Large intestine (tissue), 3 donors: ENCODE data around the gene MAD1L1. TPM values are rescaled to one million over a fixed set of nuclear protein-coding genes. Genes with fewer than 3 reads are reported as not detected.
A peak's percentile ranks its signal among the peaks of the same experiment; 100 is the strongest.

Source experiments
- DNase-seq, 2 donors: peaks; one replicate each; pipeline versions ENCODE4 v3.0.0 to v3.0.0-alpha.2; 2013
- H3K27ac ChIP-seq: one replicate; pipeline ENCODE4 v1.5.1; 2013; ENCODE audit warnings: low read length
- H3K27me3 ChIP-seq: 2 replicates; pipeline ENCODE4 v1.6.1; 2013; ENCODE audit warnings: low read length; ENCODE audit not compliant: control insufficient read depth, insufficient read depth
- H3K36me3 ChIP-seq: 2 replicates; pipeline ENCODE4 v1.6.1; 2013; ENCODE audit warnings: low read length; ENCODE audit not compliant: control insufficient read depth, insufficient read depth
- H3K4me1 ChIP-seq: one replicate; pipeline ENCODE4 v1.6.1; 2013; ENCODE audit warnings: low read length; ENCODE audit not compliant: control insufficient read depth, insufficient read depth
- H3K4me3 ChIP-seq: one replicate; pipeline ENCODE4 v1.5.1; 2013; ENCODE audit warnings: low read length
- H3K9me3 ChIP-seq: one replicate; pipeline ENCODE4 v1.6.1; 2013; ENCODE audit warnings: mild to moderate bottlenecking, low read depth, low read length, moderate library complexity; ENCODE audit not compliant: control insufficient read depth
- WGBS: methylation state at CpG from one replicate; pipeline ENCODE4 v1.1.5; 2013; ENCODE audit warnings: low lambda C conversion rate; ENCODE audit not compliant: insufficient coverage; 5-methylcytosine and 5-hydroxymethylcytosine counted together
- polyA plus RNA-seq: library from polyadenylated mRNA; unstranded; fragments of 120-200 nt; gene quantifications from one replicate; pipeline ENCODE4 v1.2.1, GENCODE V29; 2013

MAD1L1 gene
- polyA plus RNA-seq, 1 donor = 15.1 TPM

DNA sequence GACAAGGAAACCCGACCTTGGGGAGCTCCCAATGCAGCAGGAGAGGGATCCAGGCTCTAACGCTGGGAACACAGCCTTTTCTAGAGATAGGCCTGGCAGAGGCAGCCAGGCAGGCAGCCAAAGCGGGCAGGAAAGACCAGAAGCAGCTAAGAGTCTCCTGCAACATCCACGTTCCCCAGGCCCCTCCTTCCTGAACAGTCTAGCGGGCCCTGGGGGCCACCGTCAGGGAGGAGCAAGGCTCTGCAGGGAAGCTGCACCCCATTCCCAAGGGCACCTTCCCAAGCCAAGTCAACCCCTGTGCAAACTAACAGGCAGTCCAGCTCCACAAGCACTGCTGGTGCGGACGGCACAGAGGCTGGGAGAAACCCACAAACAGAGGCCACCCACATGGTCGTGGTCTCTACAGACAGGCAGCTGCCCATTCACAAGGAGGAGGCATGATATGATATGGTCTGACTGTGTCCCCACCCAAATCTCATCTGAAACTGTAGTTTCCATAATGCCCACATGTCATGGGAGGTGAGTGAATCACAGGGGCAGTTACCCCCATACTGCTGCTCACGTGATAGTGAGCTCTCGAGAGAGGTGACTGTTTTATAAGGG, 115.7 kb downstream of the MAD1L1 start:
- H3K4me1 ChIP-seq = peaks cover 10% of the 10 kb centered on the region
- DNase-seq = no peak

DNA sequence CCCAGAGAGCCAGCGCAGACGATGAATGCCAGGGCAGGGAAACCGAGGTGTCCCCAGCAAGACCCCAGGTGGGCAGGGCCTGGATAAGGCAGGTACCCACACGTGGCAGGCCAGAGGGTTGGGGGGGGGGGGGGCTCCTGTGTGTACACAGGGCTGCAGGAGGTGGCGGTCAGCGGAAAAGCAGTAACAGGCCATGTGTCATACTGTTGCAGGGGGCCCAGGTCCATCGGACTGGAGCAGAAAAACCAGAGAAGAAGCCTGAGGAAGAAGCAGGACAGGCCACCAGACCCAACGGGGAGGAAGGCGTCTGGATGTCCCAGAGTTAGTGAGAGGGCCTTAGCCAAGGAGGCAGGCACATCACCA, 116.3 kb downstream of the MAD1L1 start:
- no CpG with 5 or more reads among the region's 9 CpGs for WGBS
- Histone ChIP-seq H3K4me3 (no peak overlapping the region), H3K36me3 (peaks cover 11% of the 10 kb centered on the region), H3K9me3 (peaks cover 40% of the 10 kb centered on the region), H3K27ac (no peak overlapping the region), H3K4me1 (peaks cover 15% of the 10 kb centered on the region), H3K27me3 (no peaks in the 10 kb centered on the region)
- DNase-seq = no peak

More for the DNA sequence above, 115.7 kb downstream of the MAD1L1 start:
- Histone ChIP-seq H3K27me3 (no peaks in the 10 kb centered on the region), H3K27ac (no peak overlapping the region), H3K9me3 (peaks cover 33% of the 10 kb centered on the region), H3K4me3 (no peak overlapping the region), H3K36me3 (peaks cover 14% of the 10 kb centered on the region)
- WGBS = no CpG with 5 or more reads among the region's 11 CpGs

DNA sequence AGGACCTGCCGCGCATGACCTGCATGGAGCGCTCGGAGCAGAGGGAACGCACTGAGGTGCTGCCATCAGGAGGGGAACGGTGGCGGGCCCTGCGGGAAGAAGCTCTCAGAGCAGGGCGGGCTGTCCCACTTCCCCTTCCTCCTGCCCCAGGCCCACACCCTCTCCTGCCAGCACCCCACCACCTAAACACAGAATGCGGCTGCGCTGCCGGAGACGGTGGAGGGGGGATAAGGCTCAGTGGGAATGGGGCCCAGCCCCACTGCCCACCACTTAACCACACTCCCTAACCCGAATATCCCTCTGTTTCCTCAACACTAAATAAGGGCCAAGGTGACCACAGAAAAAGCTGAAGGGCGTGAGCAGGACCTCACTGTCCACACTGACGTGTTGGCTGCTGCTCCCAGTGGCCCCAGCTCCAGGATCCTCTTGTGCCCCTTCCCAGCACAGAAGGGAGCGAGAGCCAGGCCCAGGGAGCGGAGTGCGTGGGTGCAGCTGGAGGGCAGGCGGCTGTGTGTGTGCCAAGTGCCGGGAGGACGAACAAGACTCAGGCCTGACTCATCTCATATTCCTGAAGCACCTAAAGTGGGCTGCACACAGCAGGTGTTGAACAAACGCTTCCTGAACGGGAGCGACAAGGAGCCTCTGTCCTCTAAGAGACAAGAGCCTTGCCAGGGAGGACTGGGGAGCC, 116.8 kb downstream of the MAD1L1 start:
- Histone ChIP-seq H3K4me3 (no peak overlapping the region), H3K27me3 (no peaks in the 10 kb centered on the region), H3K27ac (no peak overlapping the region), H3K4me1 (peaks cover 20% of the 10 kb centered on the region), H3K36me3 (peaks cover 11% of the 10 kb centered on the region), H3K9me3 (peaks cover 41% of the 10 kb centered on the region)
- no peak for DNase-seq
- no CpG with 5 or more reads among the region's 25 CpGs for WGBS

DNA sequence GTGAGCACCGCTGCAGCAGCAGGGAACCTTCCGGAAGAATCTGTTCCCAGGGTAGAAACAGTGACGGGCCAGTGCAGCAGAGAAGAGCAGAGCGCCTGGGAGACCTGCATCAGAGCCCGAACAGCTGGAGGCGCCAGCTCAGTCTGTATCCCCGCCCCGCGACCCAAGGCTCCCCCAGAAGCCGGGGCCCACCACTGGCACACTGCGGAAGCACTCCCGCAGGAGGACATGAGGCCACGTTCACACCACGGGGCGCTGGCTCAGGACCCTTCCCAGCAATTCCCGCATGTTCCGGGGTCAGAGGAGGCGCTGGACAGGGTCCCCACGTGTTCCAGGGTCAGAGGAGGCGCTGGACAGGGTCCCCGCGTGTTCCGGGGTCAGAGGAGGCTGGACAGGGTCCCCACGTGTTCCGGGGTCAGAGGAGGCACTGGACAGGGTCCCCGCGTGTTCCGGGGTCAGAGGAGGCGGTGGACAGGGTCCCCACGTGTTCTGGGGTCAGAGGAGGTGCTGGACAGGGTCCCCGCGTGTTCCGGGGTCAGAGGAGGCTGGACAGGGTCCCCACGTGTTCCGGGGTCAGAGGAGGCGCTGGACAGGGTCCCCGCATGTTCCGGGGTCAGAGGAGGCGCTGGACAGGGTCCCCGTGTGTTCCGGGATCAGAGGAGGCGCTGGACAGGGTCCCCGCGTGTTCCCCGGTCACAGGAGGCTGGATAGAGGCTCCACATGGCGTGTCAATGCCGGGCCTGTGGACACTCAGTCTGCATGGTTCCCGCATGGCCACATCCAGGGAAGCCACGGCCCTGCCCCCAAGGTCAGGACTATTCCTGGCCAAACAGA, 117.6 kb downstream of the MAD1L1 start:
- no CpG with 5 or more reads among the region's 49 CpGs for WGBS
- no peak overlapping the region for H3K4me3 ChIP-seq
- no peak for DNase-seq
- peaks cover 26% of the 10 kb centered on the region for H3K4me1 ChIP-seq
- H3K36me3 ChIP-seq = peaks cover 11% of the 10 kb centered on the region
- H3K27ac ChIP-seq = no peak overlapping the region
- no peaks in the 10 kb centered on the region for H3K27me3 ChIP-seq
- H3K9me3 ChIP-seq = peaks cover 43% of the 10 kb centered on the region

DNA sequence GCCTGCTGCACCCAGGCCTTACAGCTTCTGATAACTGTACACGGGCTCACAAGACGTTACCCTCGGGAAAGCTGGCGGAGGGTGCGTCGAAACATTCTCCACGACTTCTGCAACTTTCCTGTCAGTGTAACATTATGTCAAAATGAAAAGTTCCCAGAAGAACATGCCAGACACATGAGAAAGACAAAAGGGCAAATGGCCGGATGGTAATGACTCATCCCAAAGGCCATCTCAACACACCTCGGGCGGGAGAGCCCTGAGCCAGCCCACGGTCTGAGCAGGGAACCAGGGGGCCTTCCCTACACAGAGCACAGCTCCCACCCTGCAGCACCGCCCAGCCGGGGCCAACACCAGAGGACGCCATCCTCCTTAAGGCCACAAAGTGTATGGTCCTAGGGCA, 118.7 kb downstream of the MAD1L1 start:
- H3K27ac ChIP-seq = no peak overlapping the region
- H3K27me3 ChIP-seq = no peaks in the 10 kb centered on the region
- WGBS = 100% methylated on average over 2 of the region's 14 CpGs
- peaks cover 11% of the 10 kb centered on the region for H3K36me3 ChIP-seq
- no peak for DNase-seq
- H3K4me1 ChIP-seq = peaks cover 26% of the 10 kb centered on the region
- H3K9me3 ChIP-seq = peaks cover 46% of the 10 kb centered on the region
- H3K4me3 ChIP-seq = no peak overlapping the region

DNA sequence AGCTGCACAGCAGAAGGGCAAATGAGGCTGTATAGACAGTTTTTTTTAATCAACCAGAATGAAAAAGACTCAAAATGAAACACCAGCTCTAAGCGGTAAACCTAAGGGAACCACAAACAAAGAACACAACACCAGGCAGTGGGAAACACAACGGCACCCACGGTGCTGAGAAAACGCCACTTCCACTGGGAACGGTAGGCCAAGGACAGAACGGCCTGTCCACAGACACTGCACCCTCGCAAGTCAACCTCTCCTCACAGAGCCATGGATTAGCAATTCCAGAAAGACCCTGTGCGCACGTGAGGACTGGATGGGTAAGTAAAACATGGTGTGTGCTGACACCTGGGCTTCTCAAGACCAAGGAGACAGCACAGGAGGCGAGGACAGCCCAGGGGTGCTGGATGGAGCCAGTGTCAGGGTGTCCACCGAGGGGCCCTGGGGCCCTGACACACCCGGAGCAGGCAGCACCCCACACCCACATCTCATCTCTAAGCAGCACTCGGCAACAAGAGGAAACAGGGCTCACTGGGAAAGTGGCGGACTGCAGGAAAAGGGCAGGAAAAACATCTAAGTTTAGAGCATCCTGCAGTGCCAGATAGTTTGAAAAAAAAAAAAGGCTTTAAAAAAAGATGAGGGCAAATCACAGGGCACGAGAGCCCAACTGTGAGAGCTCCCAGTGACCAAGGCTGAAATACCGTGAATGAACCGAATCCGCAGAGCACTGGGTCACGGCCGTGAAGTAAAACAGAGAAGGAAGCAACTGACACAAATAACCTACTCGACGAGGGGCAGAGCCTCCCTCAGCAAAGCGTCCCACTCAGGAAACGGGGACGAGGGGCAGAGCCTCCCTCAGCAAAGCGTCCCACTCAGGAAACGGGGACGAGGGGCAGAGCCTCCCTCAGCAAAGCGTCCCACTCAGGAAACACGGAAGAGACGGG, 120.2 kb downstream of the MAD1L1 start:
- no peak overlapping the region for H3K27ac ChIP-seq
- peaks cover 26% of the 10 kb centered on the region for H3K4me1 ChIP-seq
- peaks cover 46% of the 10 kb centered on the region for H3K9me3 ChIP-seq
- no peak overlapping the region for H3K4me3 ChIP-seq
- peaks cover 11% of the 10 kb centered on the region for H3K36me3 ChIP-seq
- WGBS = 95% methylated on average over 4 of the region's 31 CpGs
- H3K27me3 ChIP-seq = no peaks in the 10 kb centered on the region
- DNase-seq = no peak

DNA sequence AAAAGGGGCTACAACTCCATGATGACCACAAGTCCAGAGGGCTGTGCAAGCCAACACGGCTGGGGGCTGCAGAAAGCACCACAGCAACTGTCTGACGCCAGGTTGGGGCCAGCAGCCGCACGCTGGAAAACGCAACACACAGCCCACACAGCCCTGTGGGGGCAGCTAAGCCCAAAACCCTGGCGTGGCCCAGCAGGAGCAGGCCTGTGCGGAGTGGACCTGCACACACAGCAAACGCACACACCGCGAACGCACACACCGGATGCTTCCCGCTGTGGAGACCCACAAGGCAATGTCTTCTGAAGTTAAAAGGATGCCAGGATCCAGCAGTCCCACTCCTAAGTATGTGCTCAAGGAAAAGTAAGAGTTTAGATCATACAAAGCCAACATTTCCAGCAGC, 121.2 kb downstream of the MAD1L1 start:
- DNase-seq = no peak
- no CpG with 5 or more reads among the region's 13 CpGs for WGBS
- H3K36me3 ChIP-seq = peaks cover 11% of the 10 kb centered on the region
- H3K4me1 ChIP-seq = peaks cover 26% of the 10 kb centered on the region
- no peak overlapping the region for H3K4me3 ChIP-seq
- peaks cover 46% of the 10 kb centered on the region for H3K9me3 ChIP-seq
- H3K27me3 ChIP-seq = no peaks in the 10 kb centered on the region
- H3K27ac ChIP-seq = no peak overlapping the region

DNA sequence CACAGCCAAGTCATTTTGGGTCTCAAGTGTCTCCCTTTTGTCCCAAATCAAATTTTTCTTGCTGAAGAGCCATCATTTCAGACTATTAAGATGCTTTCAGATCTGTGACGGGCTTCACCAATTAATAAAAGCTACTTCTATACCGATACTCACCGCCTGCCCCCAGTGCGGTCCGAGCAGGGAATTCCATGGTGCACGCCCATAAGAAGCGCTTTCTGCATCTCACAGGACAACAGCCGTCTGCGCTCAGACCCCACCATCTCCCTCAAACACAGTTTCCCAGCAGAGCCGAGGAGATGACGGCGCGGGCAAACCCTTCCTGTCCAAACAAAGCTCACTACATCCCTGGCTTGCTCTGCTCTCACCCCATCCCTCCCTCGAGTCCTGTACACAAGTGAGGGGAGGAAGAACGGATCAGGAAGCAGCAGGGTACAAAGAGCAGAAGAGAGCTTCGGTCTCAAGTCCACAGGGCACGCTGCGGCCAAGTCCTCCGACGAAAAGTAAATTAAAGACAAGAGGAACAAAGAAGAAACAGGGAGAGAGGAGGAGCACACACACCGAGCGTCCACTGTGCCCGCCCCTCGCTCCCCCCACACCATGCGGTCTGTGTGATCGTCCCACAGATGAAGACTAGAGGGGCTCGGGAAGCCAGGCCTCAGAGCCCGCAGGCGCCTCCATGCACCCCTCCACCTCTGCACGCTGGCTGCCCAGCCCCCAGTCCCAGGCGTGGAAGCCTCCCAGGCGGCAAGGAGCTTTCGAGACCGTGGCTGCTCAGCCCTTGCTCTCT, 121.9 kb downstream of the MAD1L1 start:
- Histone ChIP-seq H3K4me1 (peaks cover 25% of the 10 kb centered on the region), H3K4me3 (peak overlapping the region; percentile 13), H3K27me3 (no peaks in the 10 kb centered on the region), H3K36me3 (peaks cover 11% of the 10 kb centered on the region), H3K9me3 (peaks cover 43% of the 10 kb centered on the region), H3K27ac (peak overlapping the region; percentile 1)
- DNase-seq = peak; percentile 61 to 83
- no CpG with 5 or more reads among the region's 34 CpGs for WGBS

DNA sequence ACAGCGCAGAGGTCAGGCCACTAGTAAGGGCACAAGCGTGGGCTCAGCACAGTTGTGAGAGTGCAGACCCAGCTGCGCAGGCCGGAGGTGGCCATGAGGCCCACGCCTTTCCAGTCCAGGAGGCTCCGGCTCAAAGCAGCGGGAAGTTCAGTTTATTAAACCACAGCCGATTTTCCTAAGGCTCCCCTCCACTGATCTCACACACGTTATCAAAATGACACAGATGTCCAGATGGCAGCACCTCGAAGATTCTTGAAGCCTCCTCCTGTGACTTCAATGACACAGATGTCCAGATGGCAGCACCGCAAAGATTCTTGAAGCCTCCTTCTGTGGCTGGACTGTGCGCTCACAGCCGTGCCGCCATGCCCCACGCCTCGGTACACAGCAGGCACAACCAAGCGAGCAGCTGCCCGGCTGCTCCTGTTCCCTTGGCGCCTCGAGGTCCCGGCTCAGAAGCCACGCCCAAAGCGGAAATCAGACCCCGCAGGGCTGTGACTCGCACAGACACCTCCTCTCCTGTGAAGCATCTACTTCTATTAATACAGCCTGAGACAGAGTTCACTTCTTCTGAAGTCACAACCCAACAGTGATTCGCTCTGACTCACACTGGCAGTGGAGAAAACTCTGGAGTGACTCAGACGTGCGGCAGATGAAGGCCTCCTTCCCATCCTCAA, 122.7 kb downstream of the MAD1L1 start:
- peaks cover 10% of the 10 kb centered on the region for H3K36me3 ChIP-seq
- H3K4me3 ChIP-seq = no peak overlapping the region
- peaks cover 22% of the 10 kb centered on the region for H3K4me1 ChIP-seq
- DNase-seq = no peak
- peak overlapping the region; percentile 1 for H3K27ac ChIP-seq
- no peaks in the 10 kb centered on the region for H3K27me3 ChIP-seq
- peaks cover 36% of the 10 kb centered on the region for H3K9me3 ChIP-seq
- no CpG with 5 or more reads among the region's 28 CpGs for WGBS
